ENCODE data around the gene CFAP68.
"Not testable (repeated sequence)": the region's sequence is repeated elsewhere in the genome, so short reads cannot be mapped to it uniquely, and the experiment has no call there.

The CFAP68 gene

DNA sequence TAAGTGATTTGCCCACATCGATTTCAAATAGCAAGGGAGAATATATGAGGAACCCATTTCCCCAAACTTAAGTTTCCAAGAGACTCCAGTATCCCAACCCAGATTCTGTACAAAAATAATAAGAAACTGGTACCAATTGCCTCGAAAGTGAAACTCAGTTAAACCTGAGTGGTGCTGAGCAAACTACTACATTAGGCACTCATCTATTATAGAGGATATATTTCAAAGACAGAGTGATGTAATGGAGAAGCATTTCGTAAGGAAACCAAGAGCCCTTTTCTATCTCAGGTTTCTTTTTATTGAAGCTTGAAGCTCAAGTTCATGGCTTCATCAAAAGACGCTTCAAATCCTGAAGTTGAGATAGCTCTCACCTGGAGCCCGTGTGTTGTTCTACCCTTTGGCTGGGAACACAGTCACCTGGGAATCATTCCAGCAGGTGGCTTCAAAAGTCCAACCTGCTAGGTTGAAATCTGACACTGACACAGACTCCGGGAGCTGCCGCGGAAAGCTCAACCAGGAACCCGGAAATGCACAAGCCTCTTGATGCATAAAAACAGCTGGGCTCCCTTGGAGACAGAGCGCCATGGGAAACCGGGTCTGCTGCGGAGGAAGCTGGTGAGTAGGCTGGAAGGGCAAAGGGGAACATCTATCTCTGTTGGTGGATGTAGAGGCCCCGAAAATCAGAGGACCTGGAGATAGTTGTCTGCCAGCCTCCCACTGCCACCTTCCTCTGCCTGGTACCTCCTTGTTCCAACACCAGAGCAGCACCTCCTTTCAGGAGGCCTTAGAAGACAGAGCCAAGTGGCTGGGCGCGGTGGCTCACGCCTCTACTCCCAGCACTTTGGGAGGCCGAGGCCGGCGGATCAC lies 39.3 kb downstream of the CFAP68 start, which contains the start of gene C11orf52:
Gene C11orf52, plus strand, starts transcription at position 524 of the 867 bp plus-strand sequence. Its CDS starts 60 bp downstream, at position 584.
- DNase-seq (ENCODE audit: low spot score) = peak; percentile 85

DNA sequence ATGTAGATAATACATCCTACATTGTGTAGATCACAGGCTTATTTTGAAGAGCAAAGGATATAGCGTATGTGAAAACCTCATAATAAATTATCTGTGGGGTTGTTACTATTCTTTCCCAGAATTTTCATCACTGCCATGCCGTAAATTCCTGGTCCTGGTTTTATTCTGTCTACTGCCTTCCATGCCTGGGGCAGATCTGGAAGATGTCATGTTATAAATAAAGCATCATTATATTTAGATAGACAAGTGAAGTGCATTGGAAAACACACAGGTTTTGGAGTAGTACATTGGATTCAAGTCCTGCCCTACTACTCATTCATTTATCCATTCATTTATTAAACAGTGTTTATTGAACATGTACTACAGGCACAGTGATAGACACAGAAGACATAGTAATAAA lies 41.6 kb downstream of the CFAP68 start:
- DNase-seq (ENCODE audit: low spot score) = no peak

DNA sequence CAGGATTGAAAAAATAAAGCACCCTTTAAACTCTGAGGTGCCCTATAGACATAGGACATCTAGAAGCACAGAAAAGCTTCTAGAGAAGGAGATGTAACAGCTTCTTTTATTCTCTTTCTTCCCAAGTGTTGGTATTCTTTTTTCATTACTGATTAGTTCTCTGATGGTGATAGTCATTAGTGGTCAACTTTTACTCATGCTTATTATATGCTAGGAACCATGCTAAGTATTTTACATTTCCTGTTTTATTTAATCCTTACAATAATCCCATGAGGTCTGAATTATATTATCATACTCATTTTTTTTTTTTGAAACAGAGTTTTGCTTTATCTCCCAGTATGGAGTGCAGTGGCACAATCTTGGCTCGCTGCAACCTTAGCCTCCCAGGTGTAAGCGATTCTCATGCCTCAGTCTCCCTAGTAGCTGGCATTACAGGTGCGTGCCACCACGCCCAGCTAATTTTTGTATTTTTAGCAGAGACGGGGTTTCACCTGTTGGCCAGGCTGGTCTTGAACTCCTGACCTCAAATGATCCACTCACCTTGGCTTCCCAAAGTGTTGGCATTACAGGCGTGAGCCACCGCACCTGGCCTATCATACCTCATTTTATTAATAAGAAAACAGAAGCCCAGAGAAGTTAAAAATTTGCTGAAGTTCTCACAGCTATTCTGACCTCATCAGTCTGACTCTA lies 42.3 kb downstream of the CFAP68 start:
- no peak for DNase-seq (ENCODE audit: low spot score)

DNA sequence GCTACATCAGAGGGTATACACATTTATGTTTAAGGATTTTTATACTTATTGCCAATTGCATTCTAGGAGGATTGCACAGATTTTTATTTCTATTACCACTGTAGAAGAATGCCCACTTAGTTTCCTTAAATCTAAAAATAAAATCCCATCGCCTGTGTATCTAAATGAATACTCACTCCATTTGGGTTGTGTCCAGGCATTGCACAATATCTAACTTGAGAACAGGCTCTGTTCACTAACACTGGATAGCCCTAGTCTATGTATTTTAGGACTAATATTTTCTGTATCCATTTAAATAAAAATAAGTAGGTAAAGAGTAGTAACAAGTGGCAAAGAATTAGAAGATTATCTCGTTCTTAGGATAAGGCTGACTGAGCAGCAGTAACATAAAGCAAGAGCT lies 43.5 kb downstream of the CFAP68 start:
- no peak for DNase-seq (ENCODE audit: low spot score)

DNA sequence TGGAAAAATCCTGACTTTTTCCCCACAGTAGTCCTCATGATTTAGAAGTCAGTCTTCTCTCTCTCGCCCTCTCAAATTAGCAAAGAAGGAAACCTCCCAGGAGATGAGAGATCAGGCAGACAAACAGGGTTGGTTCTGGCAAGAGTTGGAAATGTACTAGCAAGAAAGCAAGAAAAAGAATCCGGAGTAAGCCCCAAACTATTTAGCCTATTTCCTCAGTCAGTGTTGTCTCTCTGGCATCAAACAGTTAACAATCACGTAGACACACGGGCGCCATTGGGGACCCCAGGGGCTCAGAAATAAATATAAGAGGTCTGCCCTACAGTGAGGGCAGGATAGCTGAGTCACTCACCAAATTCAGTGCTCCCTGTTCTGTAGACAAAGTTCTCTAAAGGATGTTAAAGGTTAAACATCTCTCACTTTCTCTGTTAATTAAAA lies 44.0 kb downstream of the CFAP68 start:
- DNase-seq (ENCODE audit: low spot score) = no peak

DNA sequence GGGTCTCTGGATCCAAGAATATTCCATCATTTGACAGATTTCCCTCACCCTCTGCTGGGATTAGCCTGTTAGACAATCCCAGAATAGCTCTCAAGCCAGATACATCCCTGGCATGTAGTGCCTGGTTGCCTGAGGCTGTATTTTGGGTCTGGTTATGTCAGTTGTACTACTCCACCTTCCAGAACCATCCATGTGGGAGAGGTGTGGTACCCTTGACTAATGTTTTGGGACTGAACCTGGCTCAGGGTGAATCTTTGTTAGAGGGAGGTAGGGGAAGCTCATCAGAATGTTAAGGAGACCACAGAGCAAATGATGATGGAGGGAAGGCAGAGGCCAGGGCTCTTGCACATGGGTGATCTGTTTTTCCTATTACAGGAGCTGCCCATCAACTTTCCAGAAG lies 44.6 kb downstream of the CFAP68 start:
- no peak for DNase-seq (ENCODE audit: low spot score)

DNA sequence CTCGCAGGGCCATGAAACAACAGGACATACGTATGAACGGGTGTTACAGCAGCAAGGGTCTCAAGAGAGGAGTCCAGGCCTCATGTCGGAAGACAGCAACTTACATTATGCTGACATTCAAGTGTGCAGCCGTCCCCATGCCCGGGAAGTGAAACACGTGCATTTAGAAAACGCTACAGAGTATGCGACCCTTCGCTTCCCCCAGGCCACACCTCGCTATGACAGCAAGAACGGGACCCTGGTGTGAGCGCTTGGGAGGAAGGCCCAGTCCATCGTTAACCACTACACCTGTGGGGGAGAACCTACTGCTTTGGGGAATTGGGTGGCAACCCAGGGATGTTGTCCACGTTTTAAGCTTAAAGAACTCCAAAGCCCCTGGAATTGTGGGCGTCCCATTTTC lies 46.6 kb downstream of the CFAP68 start:
- DNase-seq (ENCODE audit: low spot score) = no peak

DNA sequence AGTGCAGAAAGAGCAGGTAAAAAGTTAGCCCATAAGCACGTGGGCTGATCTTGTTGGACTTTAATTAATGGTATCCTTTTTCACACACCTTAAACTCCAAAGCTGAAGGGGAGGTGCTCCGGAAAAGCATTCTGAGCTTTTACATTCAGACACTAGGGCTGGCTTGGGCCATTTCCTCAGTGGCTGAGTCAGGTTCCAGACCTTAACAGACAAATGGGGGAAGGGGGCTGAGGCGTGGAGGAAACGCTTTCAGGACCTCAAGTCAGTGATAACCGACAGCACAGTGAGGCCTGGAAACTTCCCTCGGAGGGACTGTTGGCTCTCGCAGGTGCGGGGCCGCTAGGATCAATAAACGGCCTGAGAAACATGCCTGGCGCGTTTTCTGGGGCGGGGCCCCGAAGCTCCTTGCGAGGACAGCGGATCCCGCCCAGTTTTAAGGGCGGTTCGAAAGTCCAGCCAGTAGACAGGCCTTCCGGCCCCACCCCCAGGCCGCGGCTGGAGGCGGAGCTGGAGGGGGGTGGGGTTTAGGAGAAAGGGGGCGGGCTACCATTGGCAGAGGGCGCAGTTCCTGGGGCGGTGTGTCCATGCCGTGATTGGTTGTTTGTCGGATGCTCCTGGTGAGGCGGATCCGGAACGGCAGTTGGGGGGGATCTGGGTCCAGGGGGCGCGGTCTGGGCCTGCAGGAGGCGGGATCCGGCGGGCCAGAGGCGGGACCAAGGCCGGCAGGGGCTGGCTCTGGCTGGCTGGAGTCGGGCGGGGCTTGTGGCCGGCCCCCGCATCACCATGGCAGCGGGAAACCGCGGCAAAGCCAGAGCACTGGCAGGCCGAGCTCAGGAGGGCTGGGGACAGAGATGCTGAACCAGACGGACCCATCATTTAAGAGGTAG lies 47.4 kb downstream of the CFAP68 start:
- DNase-seq (ENCODE audit: low spot score) = peak; percentile 96

DNA sequence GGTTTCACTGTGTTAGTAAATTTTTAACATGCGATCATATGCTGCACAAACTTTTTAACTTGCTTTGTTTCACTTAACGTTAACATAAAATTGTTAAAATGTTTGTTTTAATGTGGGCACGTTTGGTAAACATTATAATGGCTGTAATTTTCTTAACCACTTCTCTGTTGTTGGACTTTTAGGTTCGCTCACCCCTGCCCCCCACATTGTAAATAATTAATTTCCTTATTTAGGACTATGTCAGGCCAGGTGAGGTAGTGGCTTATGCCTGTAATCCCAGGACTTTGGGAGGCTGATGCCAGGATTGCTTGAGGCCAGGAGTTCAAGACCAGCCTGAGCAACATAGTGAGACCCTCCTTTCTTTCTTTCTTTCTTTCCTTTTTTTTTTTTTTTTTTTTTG lies 51.1 kb downstream of the CFAP68 start:
- no peak for DNase-seq (ENCODE audit: low spot score)

DNA sequence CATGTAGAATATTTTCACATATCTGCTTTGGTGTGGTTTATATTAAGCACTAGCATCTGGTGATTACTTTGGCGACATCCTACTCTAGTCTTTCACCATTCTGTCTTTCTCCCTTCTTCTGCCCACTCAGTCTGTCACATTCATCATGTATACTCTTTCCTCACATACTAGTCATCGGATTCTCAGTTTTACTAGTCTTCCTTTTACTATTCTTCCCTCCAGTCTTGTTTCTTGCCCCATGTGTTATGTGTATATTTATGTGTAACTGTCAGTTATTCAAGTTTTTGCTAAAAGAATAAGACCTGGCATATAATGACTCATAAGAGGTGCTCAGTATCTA lies 53.2 kb downstream of the CFAP68 start:
- DNase-seq (ENCODE audit: low spot score) = no peak

DNA sequence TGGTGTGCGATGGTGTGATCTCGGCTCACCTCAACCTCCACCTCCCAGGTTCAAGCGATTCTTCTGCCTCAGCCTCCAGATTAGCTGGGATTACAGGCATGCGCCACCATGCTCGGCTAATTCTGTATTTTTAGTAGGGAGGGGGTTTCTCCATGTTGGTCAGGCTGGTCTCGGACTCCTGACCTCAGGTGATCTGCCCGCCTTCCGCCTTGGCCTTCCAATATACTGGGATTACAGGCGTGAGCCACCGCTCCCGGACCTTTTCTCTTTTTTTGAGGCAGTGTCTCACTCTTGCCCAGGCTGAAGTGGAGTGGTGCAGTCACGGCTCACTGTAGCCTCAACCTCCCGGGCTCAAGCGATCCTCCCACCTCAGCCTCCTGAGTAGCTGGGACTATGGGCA lies 53.8 kb downstream of the CFAP68 start:
- DNase-seq (ENCODE audit: low spot score) = not testable (repeated sequence)

DNA sequence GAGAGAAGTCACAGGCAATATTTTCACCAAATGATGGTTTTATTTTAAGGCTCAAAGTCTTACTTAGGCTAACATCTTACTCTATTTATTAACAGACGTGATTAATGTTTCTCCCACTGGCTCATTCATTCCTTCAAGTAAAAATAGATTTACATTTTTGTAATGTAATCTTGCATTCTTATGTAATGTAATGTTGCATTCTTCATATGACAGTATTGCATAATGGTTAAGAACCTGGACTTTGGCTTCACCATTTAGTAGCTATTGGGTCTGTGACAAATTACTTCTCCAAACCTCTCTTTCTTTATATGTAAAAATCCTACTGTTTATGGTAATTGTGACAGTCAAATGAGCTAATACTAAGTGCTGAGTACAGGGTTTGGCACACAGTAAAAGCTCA lies 54.5 kb downstream of the CFAP68 start:
- no peak for DNase-seq (ENCODE audit: low spot score)

DNA sequence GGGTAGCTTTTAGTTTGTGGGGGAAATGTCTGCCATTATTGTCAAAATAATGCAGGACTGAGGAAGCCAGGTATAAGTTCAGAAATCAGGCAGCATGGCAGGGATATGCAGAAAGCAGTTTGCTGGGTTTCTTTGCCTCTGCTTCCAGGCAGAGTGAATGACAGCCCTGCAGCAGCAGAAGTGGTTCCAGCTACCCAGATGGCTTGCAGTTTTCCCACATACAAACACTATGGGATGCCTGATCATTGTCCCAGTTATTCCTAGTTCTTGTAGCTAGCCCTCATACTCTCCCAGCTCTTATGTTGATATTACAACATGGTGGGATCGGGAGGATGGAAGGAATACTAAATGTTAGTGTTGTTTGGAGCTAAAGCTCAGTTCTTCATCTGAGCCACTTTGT lies 55.0 kb downstream of the CFAP68 start:
- DNase-seq (ENCODE audit: low spot score) = no peak
